Panc1 (cell line): ENCODE results near the gene PHLDA3.

Source experiments
- POLR2AphosphoS5 ChIP-seq: IDR thresholded peaks from 2 replicates; pipeline ENCODE4 v1.6.1; 2012; ENCODE audit warnings: mild to moderate bottlenecking, low read depth, low read length, moderate library complexity
- TF ChIP-seq, protein P1 (sequence below): fragments of 450-650 bp; IDR thresholded peaks from 2 replicates; pipeline ENCODE4 v1.5.1; 2017; ENCODE audit warnings: mild to moderate bottlenecking
- TF ChIP-seq, protein P2 (sequence below), 2 experiments: IDR thresholded peaks; 2 replicates each; pipeline ENCODE4 v1.6.1; 2011 to 2012; ENCODE audit warnings: low read depth in 2 of 2, control low read depth in 1 of 2, low read length in 1 of 2, mild to moderate bottlenecking in 1 of 2, moderate library complexity in 1 of 2; ENCODE audit not compliant: insufficient read depth in 1 of 2

DNA sequence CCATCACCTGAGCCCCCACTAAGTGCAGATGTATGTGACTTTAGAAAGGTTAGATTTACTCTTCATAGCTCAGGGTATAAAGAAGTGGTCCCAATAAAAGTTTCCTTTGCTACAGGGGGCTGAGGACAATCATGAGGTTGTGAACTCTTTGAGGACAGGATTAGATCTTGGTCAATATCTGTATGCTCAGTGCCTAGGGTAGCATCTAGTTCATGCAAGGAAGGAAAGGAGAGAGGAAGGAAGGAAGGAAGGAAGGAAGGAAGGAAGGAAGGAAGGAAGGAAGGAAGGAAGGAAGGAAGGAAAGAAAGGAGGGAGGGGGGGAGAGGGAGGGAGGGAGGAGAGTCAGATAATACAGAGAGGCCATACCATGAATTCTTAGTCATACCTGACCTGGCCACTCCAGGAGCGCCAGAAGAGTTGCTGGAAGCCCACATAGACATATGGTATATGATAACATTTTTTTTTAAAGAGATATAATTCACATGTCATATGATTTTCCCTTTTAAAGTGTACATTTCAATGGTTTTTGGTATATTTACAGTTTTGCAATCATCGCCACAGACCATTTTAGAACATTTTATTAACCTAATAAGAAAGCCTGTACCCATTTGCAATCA, 47.6 kb upstream of the PHLDA3 start:
- no peak for TF ChIP-seq POLR2AphosphoS5
- TF ChIP-seq, protein P1, sequence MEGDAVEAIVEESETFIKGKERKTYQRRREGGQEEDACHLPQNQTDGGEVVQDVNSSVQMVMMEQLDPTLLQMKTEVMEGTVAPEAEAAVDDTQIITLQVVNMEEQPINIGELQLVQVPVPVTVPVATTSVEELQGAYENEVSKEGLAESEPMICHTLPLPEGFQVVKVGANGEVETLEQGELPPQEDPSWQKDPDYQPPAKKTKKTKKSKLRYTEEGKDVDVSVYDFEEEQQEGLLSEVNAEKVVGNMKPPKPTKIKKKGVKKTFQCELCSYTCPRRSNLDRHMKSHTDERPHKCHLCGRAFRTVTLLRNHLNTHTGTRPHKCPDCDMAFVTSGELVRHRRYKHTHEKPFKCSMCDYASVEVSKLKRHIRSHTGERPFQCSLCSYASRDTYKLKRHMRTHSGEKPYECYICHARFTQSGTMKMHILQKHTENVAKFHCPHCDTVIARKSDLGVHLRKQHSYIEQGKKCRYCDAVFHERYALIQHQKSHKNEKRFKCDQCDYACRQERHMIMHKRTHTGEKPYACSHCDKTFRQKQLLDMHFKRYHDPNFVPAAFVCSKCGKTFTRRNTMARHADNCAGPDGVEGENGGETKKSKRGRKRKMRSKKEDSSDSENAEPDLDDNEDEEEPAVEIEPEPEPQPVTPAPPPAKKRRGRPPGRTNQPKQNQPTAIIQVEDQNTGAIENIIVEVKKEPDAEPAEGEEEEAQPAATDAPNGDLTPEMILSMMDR: no peak
- TF ChIP-seq, protein P2, sequence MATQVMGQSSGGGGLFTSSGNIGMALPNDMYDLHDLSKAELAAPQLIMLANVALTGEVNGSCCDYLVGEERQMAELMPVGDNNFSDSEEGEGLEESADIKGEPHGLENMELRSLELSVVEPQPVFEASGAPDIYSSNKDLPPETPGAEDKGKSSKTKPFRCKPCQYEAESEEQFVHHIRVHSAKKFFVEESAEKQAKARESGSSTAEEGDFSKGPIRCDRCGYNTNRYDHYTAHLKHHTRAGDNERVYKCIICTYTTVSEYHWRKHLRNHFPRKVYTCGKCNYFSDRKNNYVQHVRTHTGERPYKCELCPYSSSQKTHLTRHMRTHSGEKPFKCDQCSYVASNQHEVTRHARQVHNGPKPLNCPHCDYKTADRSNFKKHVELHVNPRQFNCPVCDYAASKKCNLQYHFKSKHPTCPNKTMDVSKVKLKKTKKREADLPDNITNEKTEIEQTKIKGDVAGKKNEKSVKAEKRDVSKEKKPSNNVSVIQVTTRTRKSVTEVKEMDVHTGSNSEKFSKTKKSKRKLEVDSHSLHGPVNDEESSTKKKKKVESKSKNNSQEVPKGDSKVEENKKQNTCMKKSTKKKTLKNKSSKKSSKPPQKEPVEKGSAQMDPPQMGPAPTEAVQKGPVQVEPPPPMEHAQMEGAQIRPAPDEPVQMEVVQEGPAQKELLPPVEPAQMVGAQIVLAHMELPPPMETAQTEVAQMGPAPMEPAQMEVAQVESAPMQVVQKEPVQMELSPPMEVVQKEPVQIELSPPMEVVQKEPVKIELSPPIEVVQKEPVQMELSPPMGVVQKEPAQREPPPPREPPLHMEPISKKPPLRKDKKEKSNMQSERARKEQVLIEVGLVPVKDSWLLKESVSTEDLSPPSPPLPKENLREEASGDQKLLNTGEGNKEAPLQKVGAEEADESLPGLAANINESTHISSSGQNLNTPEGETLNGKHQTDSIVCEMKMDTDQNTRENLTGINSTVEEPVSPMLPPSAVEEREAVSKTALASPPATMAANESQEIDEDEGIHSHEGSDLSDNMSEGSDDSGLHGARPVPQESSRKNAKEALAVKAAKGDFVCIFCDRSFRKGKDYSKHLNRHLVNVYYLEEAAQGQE (IDR thresholded peaks at IDR 0.05; ENCODE audit: insufficient read depth in 1 of 2, low read depth in 2 of 2, low read length in 1 of 2): no peak
